Renal cortical epithelial cell (primary cell): ENCODE results near the gene ZNF512. TPM values are rescaled to one million over a fixed set of nuclear protein-coding genes. Genes with fewer than 3 reads are reported as not detected.
A peak's percentile ranks its signal among the peaks of the same experiment; 100 is the strongest.

ENCODE experiments used
- DNase-seq: peaks from one replicate; pipeline ENCODE4 v3.0.0-alpha.2; 2011; ENCODE audit warnings: low read depth
- total RNA-seq: library from RNA; depleted of rRNA; stranded (reverse); fragments of >200 nt; gene quantifications from 2 replicates; pipeline ENCODE4 v1.2.3, GENCODE V29; 2014

The ZNF512 gene
- total RNA-seq, 1 donor from 2014 or later, result 48.0 TPM

DNA sequence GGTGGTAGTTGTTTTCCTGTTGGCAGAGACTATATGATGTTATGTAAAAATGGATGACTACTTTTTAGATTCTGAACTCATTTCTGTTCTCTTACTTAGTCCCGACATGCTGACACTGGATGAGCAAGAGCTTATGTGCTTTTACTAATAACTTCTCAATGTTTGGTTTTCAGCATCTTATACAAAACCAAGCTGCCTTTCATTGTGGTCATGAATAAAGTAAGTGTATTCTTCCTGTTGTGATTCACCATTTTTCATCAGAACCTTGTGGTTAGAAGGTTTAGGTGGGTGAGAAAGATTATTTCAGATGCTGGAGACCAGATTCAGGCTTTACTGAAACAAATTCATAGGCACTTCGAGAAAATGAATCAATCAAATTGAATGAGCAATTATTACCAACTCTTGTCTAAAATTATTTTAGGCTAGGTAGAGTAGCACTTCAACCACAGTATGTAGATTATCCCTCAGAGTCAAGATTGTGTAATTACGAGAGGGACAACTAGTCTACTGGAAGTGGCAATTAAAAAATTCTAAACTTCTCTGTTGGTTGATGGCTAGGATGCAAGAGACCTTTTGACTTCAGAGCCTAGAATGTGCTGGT, 55.3 kb downstream of the ZNF512 start:
- peak; percentile 73 for DNase-seq

DNA sequence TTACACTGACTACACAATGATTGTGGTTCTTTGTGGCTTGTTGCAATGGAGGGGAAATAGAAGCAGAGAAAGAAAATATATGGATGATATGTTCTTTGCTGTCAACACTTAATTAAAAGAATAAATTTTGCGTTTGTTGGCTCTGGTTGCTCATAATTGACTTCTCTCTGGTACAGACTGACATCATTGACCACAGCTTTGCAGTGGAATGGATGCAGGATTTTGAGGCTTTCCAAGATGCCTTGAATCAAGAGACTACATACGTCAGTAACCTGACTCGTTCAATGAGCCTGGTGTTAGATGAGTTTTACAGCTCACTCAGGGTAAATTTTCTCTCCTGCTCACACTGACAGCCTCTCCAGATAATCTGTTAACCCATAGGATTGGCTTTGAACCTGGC, 55.9 kb downstream of the ZNF512 start:
- peak; percentile 70 for DNase-seq

DNA sequence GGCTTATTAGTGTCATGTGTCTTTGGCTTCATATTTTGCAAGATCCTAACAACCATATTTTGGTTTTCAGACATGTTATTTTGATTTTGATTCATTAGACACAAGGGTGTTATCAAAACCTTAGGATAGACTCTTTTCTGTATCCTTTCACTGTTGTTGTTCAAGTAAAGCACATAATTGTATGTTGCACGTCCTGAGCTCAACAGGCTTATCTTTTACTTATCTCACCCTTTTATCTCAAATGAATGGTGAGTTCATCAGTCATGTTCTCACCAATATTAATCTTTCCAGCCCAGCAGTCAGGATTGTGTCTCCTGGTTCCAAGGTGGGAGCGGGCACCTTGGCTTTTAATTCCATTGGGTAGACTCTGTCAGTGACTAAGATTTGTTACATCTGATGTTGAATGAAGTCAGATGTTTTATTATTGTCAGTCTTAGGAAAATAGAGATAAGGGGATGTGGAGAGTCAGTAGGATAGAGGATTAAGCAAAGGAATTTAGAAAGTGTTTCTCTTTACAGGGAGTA, 57.9 kb downstream of the ZNF512 start:
- DNase-seq, result no peak

DNA sequence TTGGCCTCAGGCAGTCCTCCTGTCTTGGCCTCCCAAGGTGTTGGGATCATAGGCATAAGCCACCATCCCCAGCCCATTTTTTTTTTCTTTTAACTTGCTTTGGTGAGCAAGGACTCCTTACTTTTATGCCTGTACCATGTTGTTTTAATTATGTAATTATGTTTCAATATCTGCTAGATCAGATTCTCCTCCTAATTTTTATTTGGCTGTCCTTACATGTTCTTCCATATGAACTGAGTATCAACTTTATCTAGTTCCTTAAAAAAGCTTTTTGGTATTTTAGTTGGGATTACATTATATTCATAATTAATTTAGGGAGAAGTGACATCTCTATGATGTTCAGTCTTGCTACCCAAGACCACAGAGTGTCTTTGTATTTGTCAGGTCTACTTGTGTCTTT, 62.4 kb downstream of the ZNF512 start:
- DNase-seq, result no peak

DNA sequence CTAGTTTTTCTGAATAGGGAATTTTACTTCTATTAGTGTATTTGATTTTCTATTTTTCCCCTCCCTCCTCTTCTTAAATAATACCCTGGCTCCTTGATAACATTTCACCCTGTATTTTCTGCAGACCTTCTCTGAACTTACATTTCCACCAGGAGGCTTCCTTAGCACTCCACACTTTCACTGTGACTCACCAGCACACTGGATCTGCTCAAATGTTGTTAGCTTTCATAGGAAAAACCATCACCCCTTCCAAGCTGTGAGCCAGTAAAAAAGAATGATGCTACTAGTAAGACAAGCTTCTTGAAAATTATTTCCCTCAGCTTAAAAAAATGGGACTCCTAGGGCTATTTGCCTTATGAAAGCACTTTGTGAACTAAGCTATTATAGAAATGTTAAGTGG, 64.4 kb downstream of the ZNF512 start:
- no peak for DNase-seq

DNA sequence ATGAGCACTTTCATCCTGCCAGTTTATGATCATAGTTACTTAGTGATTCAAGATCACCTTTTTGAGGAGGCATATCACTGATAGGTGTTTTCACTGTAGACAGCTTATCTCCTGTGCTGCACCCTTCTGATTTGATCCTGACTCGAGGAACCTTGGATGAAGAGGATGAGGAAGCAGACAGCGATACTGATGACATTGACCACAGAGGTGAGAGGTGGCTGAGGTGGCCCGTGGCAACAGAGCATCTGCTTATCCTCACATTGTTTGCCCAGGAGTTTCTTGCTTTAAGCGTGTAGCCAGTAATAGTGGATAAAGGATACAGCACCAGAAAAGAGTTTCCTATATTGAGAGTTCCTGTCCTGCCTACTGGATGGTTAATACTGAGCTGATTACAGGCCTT, 64.9 kb downstream of the ZNF512 start:
- DNase-seq, result no peak

DNA sequence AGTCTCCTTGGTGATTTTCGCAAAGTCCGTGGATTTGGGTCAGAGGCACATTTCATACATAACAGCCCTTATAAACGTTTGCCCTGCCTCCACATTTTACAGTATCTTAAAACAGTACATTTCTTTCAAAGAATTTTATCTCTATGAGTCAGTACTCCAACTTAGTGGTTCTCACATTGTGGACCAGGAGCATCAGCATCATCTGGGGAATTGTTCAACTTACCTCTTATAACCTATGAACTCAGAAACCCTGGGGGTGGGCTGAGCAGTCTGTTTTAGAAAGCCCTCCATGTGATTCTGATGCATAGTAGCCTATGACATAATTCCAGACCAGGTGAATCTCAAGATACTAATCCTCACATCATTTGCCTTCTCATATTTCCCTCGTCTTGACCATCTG, 68.2 kb downstream of the ZNF512 start:
- no peak for DNase-seq

DNA sequence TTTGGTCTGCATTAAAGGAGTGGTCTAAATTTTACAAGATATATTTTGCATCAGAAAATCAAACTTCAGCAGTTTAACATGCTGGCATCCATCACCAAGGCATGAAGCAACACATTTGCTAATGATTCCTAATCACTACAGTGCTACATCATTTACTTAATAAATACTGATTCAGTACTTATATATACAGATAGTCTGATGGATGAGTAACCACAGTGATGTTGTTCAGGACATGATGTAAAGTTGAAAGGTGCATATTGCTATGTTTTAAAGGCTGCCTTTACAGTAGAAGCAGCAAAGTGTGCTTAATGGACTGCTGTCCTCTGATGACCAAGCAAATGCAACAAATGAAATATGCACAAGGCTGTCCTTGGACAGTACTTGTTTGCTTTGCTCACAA, 69.5 kb downstream of the ZNF512 start:
- DNase-seq, result no peak

DNA sequence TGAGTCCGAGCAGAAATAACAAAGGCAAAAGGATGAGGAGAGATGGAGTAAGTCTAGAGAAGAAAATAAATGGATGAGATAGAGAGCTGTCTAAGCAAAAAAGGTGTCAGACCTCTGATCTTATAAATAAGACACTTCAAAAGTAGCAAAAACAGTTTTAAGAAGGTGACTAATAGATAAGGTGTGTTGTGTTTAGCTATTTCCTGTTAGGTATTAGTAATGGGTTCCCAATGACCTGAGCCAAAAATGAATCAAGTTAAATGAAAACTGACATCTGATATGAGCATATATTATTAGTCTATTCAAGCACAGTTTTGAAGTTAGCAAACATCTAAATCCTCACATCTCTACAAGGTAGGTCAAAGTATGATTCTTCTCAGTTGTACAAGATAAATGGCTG, 69.9 kb downstream of the ZNF512 start:
- DNase-seq, result no peak

DNA sequence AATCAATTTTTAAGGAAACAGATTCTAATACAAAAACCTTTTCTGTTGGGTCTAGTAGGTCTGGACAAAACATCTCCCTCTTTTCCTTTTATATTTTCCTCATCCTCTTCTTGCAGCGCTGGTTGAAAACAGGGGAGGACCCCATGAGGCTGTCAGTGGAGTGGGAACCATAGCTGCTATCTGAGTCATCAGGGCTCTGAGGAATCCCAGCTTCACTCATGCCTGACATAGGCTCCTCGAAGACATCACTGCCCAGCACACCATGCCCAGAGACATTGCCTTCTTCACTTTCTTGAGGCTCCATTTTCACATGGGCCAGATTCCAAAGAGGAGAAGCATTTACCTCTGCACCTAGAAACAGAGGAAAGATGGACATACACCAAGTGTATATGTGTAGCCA, 70.6 kb downstream of the ZNF512 start:
- DNase-seq, result peak; percentile 80

DNA sequence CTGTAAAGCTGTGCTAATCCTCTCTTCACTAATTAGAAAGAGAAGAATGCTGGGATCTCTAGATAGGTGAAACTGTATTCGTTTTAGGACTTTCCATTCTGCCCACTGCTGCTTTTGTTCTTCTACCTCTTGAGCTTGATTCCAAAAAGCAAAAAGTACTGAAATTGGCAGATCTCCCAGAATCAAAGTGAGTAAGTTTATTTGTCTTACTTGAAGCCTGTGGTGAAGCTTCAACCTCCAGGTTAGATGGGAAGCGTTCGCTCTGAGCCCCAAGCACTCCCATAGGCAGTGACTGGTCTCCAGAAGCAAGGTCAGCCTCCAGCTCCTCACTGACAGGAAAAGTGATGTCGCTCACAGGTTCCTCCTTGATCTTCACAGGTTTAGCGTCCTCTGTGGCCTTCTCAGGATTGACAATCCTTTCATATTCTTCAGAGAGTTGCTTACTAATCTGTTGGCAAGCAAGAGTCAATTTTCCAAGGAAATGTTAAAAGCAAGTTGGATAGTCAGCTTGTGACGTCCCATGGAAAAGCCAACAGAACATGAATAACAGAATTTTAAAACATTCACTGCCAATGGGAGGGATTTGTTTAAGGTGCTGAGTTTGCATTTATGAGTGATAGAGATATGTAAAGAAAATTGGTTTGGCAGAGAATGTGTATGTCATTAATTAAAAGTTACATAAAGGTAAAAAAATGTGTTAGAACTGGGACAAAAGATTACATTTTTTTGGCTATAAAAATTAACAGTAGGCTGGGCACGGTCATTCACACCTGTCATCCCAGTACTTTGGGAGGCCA, 72.5 kb downstream of the ZNF512 start:
- DNase-seq, result peak; percentile 23

DNA sequence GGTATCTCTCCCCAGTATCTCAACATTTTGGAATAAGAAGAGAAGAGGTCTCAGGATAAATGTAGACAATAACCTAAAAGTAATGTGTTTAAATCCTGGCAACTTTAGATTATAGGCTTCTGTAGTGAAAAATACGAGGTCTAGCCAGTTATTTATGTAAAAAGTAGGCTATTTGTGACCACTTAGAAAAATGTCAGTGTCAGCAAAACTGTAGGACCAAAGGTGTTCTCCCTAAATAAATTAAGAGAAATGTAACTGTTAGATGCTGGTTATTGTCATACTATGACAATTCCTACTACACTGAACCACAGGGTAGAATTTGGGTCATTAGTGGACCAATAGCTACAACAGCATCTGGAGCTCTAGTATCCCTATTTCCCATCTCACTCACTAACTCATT, 78.5 kb downstream of the ZNF512 start:
- DNase-seq, result no peak

DNA sequence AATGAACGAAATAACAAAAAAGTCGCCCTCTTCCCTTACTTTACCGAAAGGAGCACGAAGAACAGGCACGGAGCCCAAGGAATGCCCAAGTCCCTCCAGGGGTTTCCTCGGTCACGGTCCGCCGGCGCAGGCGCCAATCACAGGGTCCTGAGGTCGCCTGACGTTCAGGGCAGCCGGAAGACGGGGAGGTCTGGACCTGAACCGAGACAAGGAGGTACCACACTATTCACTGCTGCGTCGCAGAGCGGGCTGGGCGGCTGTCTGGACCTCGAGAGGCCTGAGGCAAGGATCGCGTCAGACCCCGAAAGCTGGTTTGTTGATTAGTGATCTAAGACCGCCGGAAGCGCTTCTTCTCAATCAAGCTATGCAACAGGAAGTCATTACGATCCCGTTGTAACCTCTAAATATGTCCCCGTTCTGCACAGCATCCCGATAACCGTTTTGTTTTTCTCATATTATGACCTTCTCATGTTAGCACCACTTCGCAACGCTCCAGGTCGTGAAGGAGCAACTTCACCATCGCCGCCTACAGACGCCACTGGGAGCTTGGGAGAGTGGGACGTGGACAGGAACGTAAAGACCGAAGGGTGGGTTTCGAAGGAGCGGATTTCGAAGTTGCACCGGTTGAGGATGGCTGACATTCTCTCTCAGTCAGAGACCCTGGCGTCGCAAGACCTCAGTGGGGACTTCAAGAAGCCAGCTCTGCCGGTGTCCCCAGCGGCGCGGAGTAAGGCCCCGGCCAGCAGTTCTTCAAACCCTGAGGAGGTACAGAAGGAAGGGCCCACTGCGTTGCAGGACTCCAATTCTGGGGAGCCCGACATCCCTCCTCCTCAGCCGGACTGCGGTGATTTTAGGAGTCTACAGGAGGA, 80.7 kb downstream of the ZNF512 start, which contains the start of the genes SLC4A1AP and SUPT7L:
TSS of gene SLC4A1AP (plus strand) at position 605 of the 869 bp plus-strand sequence. CDS start at position 631, 26 bp downstream.
TSS of gene SUPT7L (minus strand) at position 330 of the 869 bp plus-strand sequence. CDS start 1,422 bp downstream, outside the sequence.
- peak; percentile 81 for DNase-seq

DNA sequence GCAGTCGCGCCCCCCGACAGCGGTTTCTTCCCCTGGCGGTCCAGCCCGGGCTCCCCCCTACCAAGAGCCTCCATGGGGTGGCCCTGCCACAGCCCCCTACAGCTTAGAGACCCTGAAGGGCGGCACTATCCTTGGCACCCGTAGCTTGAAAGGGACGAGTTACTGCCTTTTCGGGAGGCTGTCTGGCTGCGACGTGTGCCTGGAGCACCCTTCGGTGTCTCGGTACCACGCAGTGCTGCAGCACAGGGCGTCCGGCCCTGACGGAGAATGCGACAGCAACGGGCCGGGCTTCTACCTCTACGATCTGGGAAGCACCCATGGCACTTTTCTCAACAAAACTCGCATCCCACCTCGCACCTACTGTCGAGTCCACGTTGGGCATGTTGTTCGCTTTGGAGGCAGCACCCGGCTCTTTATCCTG, 81.3 kb downstream of the ZNF512 start:
- DNase-seq, result no peak

DNA sequence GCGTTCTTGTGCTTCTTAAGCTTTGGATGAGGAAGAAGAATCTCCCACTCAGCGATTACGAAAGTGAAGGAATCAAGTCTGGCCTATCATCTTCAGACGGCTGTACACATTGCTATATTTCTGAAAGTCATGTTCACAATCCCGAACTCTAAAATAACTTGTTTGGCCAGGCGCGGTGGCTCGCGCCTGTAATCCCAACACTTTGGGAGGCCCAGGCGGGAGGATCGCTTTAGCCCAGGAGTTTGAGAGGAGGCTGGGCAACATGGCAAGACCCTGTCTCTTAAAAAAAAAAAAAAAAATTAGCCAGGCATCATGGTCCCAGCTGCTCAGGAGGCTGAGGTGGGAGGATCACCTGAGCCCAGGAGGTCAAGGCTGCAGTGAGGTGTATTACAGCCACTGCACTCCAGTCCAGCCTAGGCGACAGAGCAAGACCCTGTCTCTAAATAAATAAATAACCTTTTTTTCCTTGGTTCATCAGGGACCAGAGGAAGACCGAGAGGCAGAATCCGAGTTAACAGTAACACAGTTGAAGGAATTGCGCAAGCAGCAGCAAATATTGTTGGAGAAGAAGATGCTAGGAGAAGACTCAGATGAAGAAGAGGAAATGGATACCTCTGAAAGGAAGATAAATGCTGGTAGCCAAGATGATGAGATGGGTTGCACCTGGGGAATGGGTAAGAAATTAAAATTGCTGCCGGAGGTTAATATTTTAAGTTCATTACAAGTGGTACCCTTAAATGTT, 82.0 kb downstream of the ZNF512 start:
- DNase-seq, result no peak

DNA sequence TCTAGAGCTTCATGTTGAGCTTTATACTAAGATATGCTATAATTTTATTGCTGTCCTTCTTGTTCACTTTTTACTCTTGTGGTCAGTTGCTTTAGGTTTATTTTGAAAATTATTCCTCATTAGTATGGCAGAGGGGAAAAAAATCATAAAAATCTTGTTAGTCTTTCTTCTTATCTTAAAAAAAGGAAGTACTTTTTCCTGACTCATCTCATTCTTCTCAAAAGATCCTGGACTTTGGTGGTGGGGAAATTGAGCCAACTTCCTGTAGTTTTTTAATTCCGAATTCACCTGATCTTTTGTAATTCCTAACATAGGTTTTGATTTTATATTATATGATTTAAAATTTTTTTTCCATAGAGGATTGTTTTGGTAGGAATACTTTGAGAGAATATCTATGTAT, 84.6 kb downstream of the ZNF512 start:
- no peak for DNase-seq

DNA sequence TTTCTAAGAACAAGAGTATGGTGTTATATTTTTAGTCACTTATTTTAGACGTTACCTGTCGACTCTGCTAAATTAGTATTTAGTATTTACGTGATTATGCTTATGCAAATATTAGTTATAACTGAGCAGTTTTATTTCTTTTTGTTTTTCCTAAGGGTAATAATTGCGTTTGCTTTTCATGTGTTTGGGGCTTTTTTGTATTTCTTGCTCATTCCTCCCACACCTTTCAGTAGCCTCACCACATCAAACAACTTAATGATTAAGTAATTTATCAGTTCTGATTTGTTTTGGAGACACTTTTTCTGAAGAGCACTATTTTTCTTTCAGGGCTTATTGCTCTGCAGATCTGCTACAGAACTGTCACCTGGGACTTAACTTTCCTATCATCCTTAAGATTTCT, 88.4 kb downstream of the ZNF512 start:
- no peak for DNase-seq
